IMR-90 (cell line): ENCODE results near the gene STEAP3. TPM values are rescaled to one million over a fixed set of nuclear protein-coding genes. Genes with fewer than 3 reads are reported as not detected.

ENCODE experiments used
- ATAC-seq: fragments of 200-7000 bp; cut with Tn5 transposase; 2 replicates; pipeline ENCODE4 v1.9.1; 2020; ENCODE audit warnings: low read depth, mild to moderate bottlenecking, moderate library complexity
- BruUV-seq: library from RNA; stranded (reverse); fragments of 400-500 nt; replicated peaks from 2 replicates; lab custom pipeline; 2021; lab: Mats Ljungman, UMichigan
- CTCF ChIA-PET: fragments of 300-600 bp; formaldehyde crosslinking; extraction: SDS; loops from one replicate; lab custom pipeline; 2021; ENCODE audit warnings: antibody characterized with exemption; lab: Yijun Ruan, JAX
- POLR2A ChIA-PET: fragments of 300-600 bp; sonication (Branson Sonifier 250); formaldehyde crosslinking; loops from one replicate; lab custom pipeline; 2022; ENCODE audit warnings: antibody characterized with exemption; ENCODE audit not compliant: unreplicated experiment; lab: Charles Lee
- DNase-seq: peaks from one replicate; pipeline ENCODE4 v3.0.0; 2013
- H2AFZ ChIP-seq: replicated peaks from 2 replicates; pipeline ENCODE3; 2013; ENCODE audit warnings: low read length, mild to moderate bottlenecking; ENCODE audit not compliant: poor library complexity
- H2AK5ac ChIP-seq: 2 replicates; pipeline ENCODE4 v1.6.1; 2013; ENCODE audit warnings: low read depth, low read length, inconsistent platforms
- H2AK9ac ChIP-seq: replicated peaks from 2 replicates; pipeline ENCODE3; 2013; ENCODE audit warnings: mild to moderate bottlenecking, low read depth, low read length, moderate library complexity; ENCODE audit not compliant: poor library complexity
- H2BK120ac ChIP-seq: 2 replicates; pipeline ENCODE4 v1.6.1; 2013; ENCODE audit warnings: low read depth, low read length, inconsistent platforms
- H2BK15ac ChIP-seq: 3 replicates; pipeline ENCODE4 v1.6.1; 2013; ENCODE audit warnings: low read depth, low read length, inconsistent platforms
- H2BK20ac ChIP-seq: 2 replicates; pipeline ENCODE4 v1.6.1; 2013; ENCODE audit warnings: low read depth, mild to moderate bottlenecking, inconsistent platforms, low read length, moderate library complexity
- H2BK5ac ChIP-seq: 2 replicates; pipeline ENCODE4 v1.6.1; 2013; ENCODE audit warnings: mild to moderate bottlenecking, low read depth, low read length, inconsistent platforms; ENCODE audit not compliant: poor library complexity, severe bottlenecking
- H3K14ac ChIP-seq: replicated peaks from 2 replicates; pipeline ENCODE4 v1.6.1; 2013; ENCODE audit warnings: low read depth, low read length, inconsistent platforms
- H3K18ac ChIP-seq: 2 replicates; pipeline ENCODE4 v1.6.1; 2013; ENCODE audit warnings: low read depth, low read length, control low read depth
- H3K23ac ChIP-seq: 2 replicates; pipeline ENCODE4 v1.6.1; 2013; ENCODE audit warnings: low read depth, low read length, inconsistent platforms
- H3K27ac ChIP-seq: 2 replicates; pipeline ENCODE4 v1.5.1; 2013; ENCODE audit warnings: mild to moderate bottlenecking, control low read depth, low read length; ENCODE audit not compliant: insufficient read depth
- H3K27me3 ChIP-seq: 2 replicates; pipeline ENCODE4 v1.6.1; 2013; ENCODE audit warnings: low read length; ENCODE audit not compliant: control insufficient read depth, insufficient read depth
- H3K36me3 ChIP-seq: 2 replicates; pipeline ENCODE4 v1.6.1; 2013; ENCODE audit warnings: low read length, mixed read lengths; ENCODE audit not compliant: control insufficient read depth, insufficient read depth
- H3K4ac ChIP-seq: 2 replicates; pipeline ENCODE4 v1.6.1; 2013; ENCODE audit warnings: low read depth, low read length, inconsistent platforms
- H3K4me1 ChIP-seq: 2 replicates; pipeline ENCODE4 v1.6.1; 2013; ENCODE audit warnings: low read length, mixed read lengths; ENCODE audit not compliant: control insufficient read depth, insufficient read depth
- H3K4me2 ChIP-seq: 2 replicates; pipeline ENCODE4 v1.6.1; 2013; ENCODE audit warnings: low read depth, mild to moderate bottlenecking, control low read depth, low read length, moderate library complexity
- H3K4me3 ChIP-seq: 2 replicates; pipeline ENCODE4 v1.5.1; 2013; ENCODE audit warnings: low read depth, mild to moderate bottlenecking, control low read depth, low read length, moderate library complexity; ENCODE audit not compliant: insufficient read depth
- H3K56ac ChIP-seq: 2 replicates; pipeline ENCODE4 v1.6.1; 2013; ENCODE audit warnings: low read length, inconsistent platforms; ENCODE audit not compliant: insufficient read depth; ENCODE audit errors: extremely low read depth
- H3K79me1 ChIP-seq, 2 experiments: 2 replicates each; pipeline ENCODE4 v1.6.1; 2013; ENCODE audit warnings: low read length in 2 of 2, inconsistent platforms in 1 of 2, low read depth in 1 of 2
- H3K9ac ChIP-seq: 2 replicates; pipeline ENCODE4 v1.6.1; 2013; ENCODE audit warnings: low read depth, low read length, control low read depth
- H3K9me1 ChIP-seq: 2 replicates; pipeline ENCODE4 v1.6.1; 2013; ENCODE audit warnings: low read length, inconsistent platforms; ENCODE audit not compliant: insufficient read depth
- H3K9me3 ChIP-seq: 2 replicates; pipeline ENCODE4 v1.6.1; 2013; ENCODE audit warnings: low read length; ENCODE audit not compliant: control insufficient read depth, insufficient read depth
- H4K20me1 ChIP-seq: 2 replicates; pipeline ENCODE4 v1.6.1; 2013; ENCODE audit warnings: low read length, inconsistent platforms; ENCODE audit not compliant: insufficient read depth
- H4K5ac ChIP-seq: 2 replicates; pipeline ENCODE4 v1.6.1; 2013; ENCODE audit warnings: mild to moderate bottlenecking, low read depth, low read length, control low read depth
- H4K8ac ChIP-seq, 2 experiments: 2 replicates each; pipeline ENCODE4 v1.6.1; 2013; ENCODE audit warnings: low read depth in 2 of 2, low read length in 2 of 2, control low read depth in 1 of 2, inconsistent platforms in 1 of 2
- H4K91ac ChIP-seq: 2 replicates; pipeline ENCODE4 v1.6.1; 2013; ENCODE audit warnings: low read depth, low read length, inconsistent platforms; ENCODE audit not compliant: insufficient read depth
- BHLHE40 ChIP-seq: fragments of 150-350 bp; IDR thresholded peaks from 2 replicates; pipeline ENCODE4 v1.6.1; 2016; ENCODE audit warnings: mild to moderate bottlenecking, low read depth, low read length
- CEBPB ChIP-seq: IDR thresholded peaks from 2 replicates; pipeline ENCODE4 v1.6.1; 2012; ENCODE audit warnings: low read depth, low read length, improper control_type of control experiment
- CHD1 ChIP-seq: IDR thresholded peaks from 2 replicates; pipeline ENCODE4 v1.6.1; 2012; ENCODE audit warnings: low read depth, low read length, improper control_type of control experiment
- CTCF ChIP-seq: conservative IDR thresholded peaks from 2 replicates; pipeline ENCODE4 v1.5.1; 2012; ENCODE audit warnings: mild to moderate bottlenecking, low read depth, low read length, improper control_type of control experiment
- FOS ChIP-seq: fragments of 150-350 bp; IDR thresholded peaks from 2 replicates; pipeline ENCODE4 v1.6.1; 2016; ENCODE audit warnings: low read depth, low read length
- MAFK ChIP-seq: IDR thresholded peaks from 2 replicates; pipeline ENCODE4 v1.6.1; 2012; ENCODE audit warnings: low read depth, low read length, improper control_type of control experiment
- MAZ ChIP-seq: IDR thresholded peaks from 2 replicates; pipeline ENCODE4 v1.6.1; 2012; ENCODE audit warnings: low read depth, mild to moderate bottlenecking, low read length, improper control_type of control experiment, moderate library complexity, borderline replicate concordance
- MXI1 ChIP-seq: IDR thresholded peaks from 2 replicates; pipeline ENCODE4 v1.6.1; 2012; ENCODE audit warnings: low read depth, mild to moderate bottlenecking, low read length, moderate library complexity, borderline replicate concordance
- NFE2L2 ChIP-seq: fragments of 150-350 bp; IDR thresholded peaks from 2 replicates; pipeline ENCODE4 v1.6.1; 2016; ENCODE audit warnings: low read depth, mild to moderate bottlenecking, low read length
- POLR2A ChIP-seq: IDR thresholded peaks from 2 replicates; pipeline ENCODE4 v1.6.1; 2012; ENCODE audit warnings: mild to moderate bottlenecking, low read depth, low read length
- RAD21 ChIP-seq: IDR thresholded peaks from 2 replicates; pipeline ENCODE4 v1.6.1; 2012; ENCODE audit warnings: low read length, improper control_type of control experiment
- RCOR1 ChIP-seq: IDR thresholded peaks from 2 replicates; pipeline ENCODE4 v1.6.1; 2012; ENCODE audit warnings: mild to moderate bottlenecking, low read length, improper control_type of control experiment; ENCODE audit not compliant: insufficient replicate concordance
- RFX5 ChIP-seq: IDR thresholded peaks from 2 replicates; pipeline ENCODE4 v1.8.0; 2012; ENCODE audit warnings: low read depth, mild to moderate bottlenecking, low read length, moderate library complexity
- SMC3 ChIP-seq: fragments of 150-350 bp; IDR thresholded peaks from 2 replicates; pipeline ENCODE4 v1.6.1; 2016; ENCODE audit warnings: low read depth, mild to moderate bottlenecking, antibody characterized with exemption, low read length, moderate library complexity
- USF2 ChIP-seq: fragments of 150-350 bp; IDR thresholded peaks from 2 replicates; pipeline ENCODE4 v1.6.1; 2017; ENCODE audit warnings: mild to moderate bottlenecking, antibody characterized with exemption, low read length, low read depth
- WGBS, 2 experiments: methylation state at CpG; one replicate each; pipeline versions ENCODE4 v1.1.5 to v1.1.7; 2013; ENCODE audit warnings: missing lambda C conversion rate in 2 of 2; ENCODE audit not compliant: insufficient read length in 1 of 2; ENCODE audit errors: extremely low coverage in 2 of 2; 5-methylcytosine and 5-hydroxymethylcytosine counted together
- dilution Hi-C: fragments of 300-500 bp; cut with HindIII; formaldehyde crosslinking; loops from one replicate; pipeline ENCODE4 v1.14.3; 2018; ENCODE audit warnings: low sequenced_read_pairs; ENCODE audit not compliant: unreplicated experiment
- in situ Hi-C: fragments of 300-500 bp; cut with MboI; formaldehyde crosslinking; loops from 3 replicates; pipeline ENCODE4 v1.14.3; 2019; ENCODE audit warnings: low sequenced_read_pairs, inconsistent platforms, mixed read lengths
- intact Hi-C: fragments of 100-400 bp; cut with micrococcal nuclease; formaldehyde crosslinking; loops from 2 replicates; pipeline ENCODE4 v1.10.0; 2022
- polyA plus RNA-seq, 3 experiments: library from polyadenylated mRNA; depleted of rRNA; stranded (reverse); fragments of >200 nt; gene quantifications; 2 replicates each; pipeline ENCODE4 v1.2.3, GENCODE V29; 2012; ENCODE audit warnings: low replicate concordance in 1 of 3
- total RNA-seq: library from RNA; depleted of rRNA; stranded (reverse); fragments of >200 nt; gene quantifications from 2 replicates; pipeline ENCODE4 v1.2.3, GENCODE V29; 2012
- TF ChIP-seq, protein P1 (sequence below): fragments of 150-350 bp; IDR thresholded peaks from 2 replicates; pipeline ENCODE4 v1.6.1; 2016; ENCODE audit warnings: low read depth, mild to moderate bottlenecking, low read length, moderate library complexity, borderline replicate concordance

The STEAP3 gene
- total and polyA plus RNA-seq, 2 of the 4 experiments (the other 2 are of a cell fraction), result 19.4 to 43.9 TPM

GRCh38 chr2:119228136-119228535 is 4.5 kb downstream of the STEAP3 start:
- CTCF ChIA-PET, result no interaction called here
- no peak overlapping the region for H2BK15ac ChIP-seq
- peaks cover 21% of the 10 kb centered on the region for H3K9me1 ChIP-seq
- no peak overlapping the region for H4K8ac ChIP-seq
- H3K36me3 ChIP-seq, result no peaks in the 10 kb centered on the region
- no peak overlapping the region for H2BK20ac ChIP-seq
- H2BK5ac ChIP-seq, result no peak overlapping the region
- no peak overlapping the region for H3K27ac ChIP-seq
- dilution Hi-C loops (no loop called here), in situ Hi-C loops (loop anchor here (25.0 kb wide), 1 partner anchor 1009 kb away; no protein-coding TSS in a partner anchor), intact Hi-C loops (no loop called here)
- no peak overlapping the region for H3K56ac ChIP-seq
- TF ChIP-seq NFE2L2 (no peak), MAZ (no peak), SMC3 (no peak), RAD21 (no peak), CEBPB (no peak), MXI1 (no peak), MAFK (no peak), RCOR1 (no peak), USF2 (no peak), CTCF (no peak), RFX5 (no peak), FOS (no peak), BHLHE40 (no peak), POLR2A (no peak), CHD1 (no peak)
- TF ChIP-seq, protein P1, sequence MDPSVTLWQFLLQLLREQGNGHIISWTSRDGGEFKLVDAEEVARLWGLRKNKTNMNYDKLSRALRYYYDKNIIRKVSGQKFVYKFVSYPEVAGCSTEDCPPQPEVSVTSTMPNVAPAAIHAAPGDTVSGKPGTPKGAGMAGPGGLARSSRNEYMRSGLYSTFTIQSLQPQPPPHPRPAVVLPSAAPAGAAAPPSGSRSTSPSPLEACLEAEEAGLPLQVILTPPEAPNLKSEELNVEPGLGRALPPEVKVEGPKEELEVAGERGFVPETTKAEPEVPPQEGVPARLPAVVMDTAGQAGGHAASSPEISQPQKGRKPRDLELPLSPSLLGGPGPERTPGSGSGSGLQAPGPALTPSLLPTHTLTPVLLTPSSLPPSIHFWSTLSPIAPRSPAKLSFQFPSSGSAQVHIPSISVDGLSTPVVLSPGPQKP, result no peak
- no peak overlapping the region for H3K23ac ChIP-seq
- no peak overlapping the region for H2AK9ac ChIP-seq
- POLR2A ChIA-PET, result no interaction called here
- no peak overlapping the region for H3K14ac ChIP-seq
- H3K27me3 ChIP-seq, result no peaks in the 10 kb centered on the region
- ATAC-seq (no peak), DNase-seq (no peak)
- H4K5ac ChIP-seq, result no peak overlapping the region
- H2AK5ac ChIP-seq, result no peak overlapping the region
- no peaks in the 10 kb centered on the region for H3K9me3 ChIP-seq
- peaks cover 0 to 45% of the 10 kb centered on the region in 2 experiments; a peak in 2 of 4 replicates for H3K79me1 ChIP-seq
- no peak overlapping the region for H2BK120ac ChIP-seq
- peaks cover 39% of the 10 kb centered on the region for H3K4me1 ChIP-seq
- BruUV-seq, result no TSS peak
- H2AFZ ChIP-seq, result no peak overlapping the region
- H3K4me3 ChIP-seq, result no peak overlapping the region
- no peak overlapping the region for H3K18ac ChIP-seq
- no peak overlapping the region for H3K4ac ChIP-seq
- no peak overlapping the region for H4K91ac ChIP-seq
- no peak overlapping the region for H3K4me2 ChIP-seq
- no peaks in the 10 kb centered on the region for H4K20me1 ChIP-seq
- H3K9ac ChIP-seq, result no peak overlapping the region
- WGBS, 2 experiments, result 100% methylated on average over 2 of the region's 5 CpGs; no CpG with 5 or more reads in 1 of the 2 experiments
